Body of pancreas (tissue), 4 donors: ENCODE results near the gene MCF2L2.

Experiments
- POLR2A ChIP-seq, 3 donors: fragments of 450-650 bp; IDR thresholded peaks; one replicate each; pipeline ENCODE4 v1.6.1; 2016; ENCODE audit warnings: antibody characterized with exemption in 3 of 3, mild to moderate bottlenecking in 2 of 3
- TF ChIP-seq, protein P1 (sequence below), 7 experiments: fragments of 450-650 bp in 4 of 7; fragments of 200-600 bp in 3 of 7; sonication (generic) in 3 of 7; IDR thresholded peaks; one replicate each; pipeline ENCODE4 v1.5.1; 2016 to 2019; ENCODE audit warnings: antibody characterized with exemption in 7 of 7

DNA sequence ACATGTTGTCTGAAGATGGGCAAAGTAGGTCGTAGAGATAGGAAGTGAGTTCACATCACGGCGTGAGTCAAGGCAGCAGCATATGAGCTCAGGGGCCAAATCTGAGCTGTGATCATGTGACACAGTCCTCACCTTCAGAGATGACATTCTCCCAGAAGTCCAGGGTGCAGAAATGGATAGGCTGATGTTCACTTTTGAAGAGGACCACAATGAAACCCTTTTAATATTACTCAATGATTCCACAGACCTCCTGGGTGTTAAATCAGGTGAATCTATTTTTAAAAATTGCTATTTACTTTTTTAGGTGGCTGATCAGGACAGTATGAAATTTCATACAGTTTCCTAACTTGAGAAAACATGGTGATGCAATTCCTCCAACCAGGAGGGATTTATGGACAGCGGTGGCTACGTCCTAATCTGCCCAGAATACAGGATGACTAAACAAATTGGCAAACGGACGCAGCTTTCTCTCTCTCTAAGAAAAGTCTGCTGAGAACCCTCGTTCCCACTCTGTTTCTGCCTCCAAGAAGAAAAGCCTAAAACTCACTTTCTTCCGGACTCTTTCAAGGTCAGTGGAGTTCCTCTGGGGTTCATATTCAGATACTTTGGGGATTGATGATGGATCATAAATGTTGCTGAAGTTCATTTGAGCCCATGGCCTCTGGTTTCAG, 141.0 kb downstream of the MCF2L2 start:
- TF ChIP-seq, protein P1, sequence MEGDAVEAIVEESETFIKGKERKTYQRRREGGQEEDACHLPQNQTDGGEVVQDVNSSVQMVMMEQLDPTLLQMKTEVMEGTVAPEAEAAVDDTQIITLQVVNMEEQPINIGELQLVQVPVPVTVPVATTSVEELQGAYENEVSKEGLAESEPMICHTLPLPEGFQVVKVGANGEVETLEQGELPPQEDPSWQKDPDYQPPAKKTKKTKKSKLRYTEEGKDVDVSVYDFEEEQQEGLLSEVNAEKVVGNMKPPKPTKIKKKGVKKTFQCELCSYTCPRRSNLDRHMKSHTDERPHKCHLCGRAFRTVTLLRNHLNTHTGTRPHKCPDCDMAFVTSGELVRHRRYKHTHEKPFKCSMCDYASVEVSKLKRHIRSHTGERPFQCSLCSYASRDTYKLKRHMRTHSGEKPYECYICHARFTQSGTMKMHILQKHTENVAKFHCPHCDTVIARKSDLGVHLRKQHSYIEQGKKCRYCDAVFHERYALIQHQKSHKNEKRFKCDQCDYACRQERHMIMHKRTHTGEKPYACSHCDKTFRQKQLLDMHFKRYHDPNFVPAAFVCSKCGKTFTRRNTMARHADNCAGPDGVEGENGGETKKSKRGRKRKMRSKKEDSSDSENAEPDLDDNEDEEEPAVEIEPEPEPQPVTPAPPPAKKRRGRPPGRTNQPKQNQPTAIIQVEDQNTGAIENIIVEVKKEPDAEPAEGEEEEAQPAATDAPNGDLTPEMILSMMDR (IDR thresholded peaks at IDR 0.05) = no peak
- no peak for TF ChIP-seq POLR2A (IDR thresholded peaks at IDR 0.05)
